ENCODE data around the gene RASAL2. TPM values are rescaled to one million over a fixed set of nuclear protein-coding genes. Genes with fewer than 3 reads are reported as not detected.

Gene RASAL2
- polyA plus RNA-seq, 1 experiment: 21.4 TPM

DNA sequence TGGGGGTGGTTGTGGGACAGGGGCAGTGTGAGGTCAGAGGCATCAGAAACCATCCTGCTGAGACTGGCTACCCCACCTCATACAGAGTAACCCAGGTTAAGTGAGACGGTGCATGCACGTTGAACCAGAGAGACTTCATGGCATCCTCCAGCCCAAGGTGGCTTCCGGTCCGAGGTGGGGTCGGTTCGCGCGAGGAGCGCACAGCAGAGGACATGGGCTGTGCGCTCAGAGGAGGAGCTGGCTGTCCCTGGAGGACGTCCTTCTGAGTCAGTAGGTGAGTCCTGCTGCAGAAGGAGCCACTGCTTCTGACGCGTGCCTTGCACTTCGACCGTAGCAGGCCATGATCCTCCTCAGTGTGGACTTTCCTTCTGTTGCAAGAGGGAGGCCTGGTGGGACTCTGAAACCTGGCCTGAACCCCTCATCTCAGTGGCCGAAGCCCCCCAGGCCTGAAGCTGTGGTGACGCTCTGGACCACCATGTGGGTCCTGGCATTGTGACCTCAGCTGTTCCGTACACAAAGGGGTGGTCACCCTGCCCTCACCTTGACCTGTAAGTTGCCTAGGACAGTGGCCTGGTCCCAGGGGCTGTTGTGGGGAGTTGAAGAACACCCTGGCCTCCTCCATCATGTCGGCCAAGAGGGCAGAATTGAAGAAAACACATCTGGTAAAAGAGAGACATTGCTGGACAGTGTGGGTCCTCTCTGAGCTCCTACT, 418.8 kb downstream of the RASAL2 start, which contains the start of gene TEX35:
Gene TEX35, plus strand, starts transcription at position 544 of the 712 bp plus-strand sequence. Its CDS starts 80 bp downstream, at position 624.
- DNase-seq (ENCODE audit: low read depth, low spot score): no peak
- TF ChIP-seq, protein P1, sequence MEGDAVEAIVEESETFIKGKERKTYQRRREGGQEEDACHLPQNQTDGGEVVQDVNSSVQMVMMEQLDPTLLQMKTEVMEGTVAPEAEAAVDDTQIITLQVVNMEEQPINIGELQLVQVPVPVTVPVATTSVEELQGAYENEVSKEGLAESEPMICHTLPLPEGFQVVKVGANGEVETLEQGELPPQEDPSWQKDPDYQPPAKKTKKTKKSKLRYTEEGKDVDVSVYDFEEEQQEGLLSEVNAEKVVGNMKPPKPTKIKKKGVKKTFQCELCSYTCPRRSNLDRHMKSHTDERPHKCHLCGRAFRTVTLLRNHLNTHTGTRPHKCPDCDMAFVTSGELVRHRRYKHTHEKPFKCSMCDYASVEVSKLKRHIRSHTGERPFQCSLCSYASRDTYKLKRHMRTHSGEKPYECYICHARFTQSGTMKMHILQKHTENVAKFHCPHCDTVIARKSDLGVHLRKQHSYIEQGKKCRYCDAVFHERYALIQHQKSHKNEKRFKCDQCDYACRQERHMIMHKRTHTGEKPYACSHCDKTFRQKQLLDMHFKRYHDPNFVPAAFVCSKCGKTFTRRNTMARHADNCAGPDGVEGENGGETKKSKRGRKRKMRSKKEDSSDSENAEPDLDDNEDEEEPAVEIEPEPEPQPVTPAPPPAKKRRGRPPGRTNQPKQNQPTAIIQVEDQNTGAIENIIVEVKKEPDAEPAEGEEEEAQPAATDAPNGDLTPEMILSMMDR (IDR thresholded peaks at IDR 0.05; ENCODE audit: low read depth, low read length): no peak
- POLR2A ChIA-PET: no interaction called here
- Histone ChIP-seq H3K9me3 (ENCODE audit: control insufficient read depth, insufficient read depth, low read length) (no peaks in the 10 kb centered on the region; the same call in 1 of the 2 replicates), H3K27ac (ENCODE audit: low read depth, low read length) (peak within 1 kb of the TSS; percentile 21), H3K4me3 (ENCODE audit: low read depth, low read length) (no peak within 1 kb of the TSS), H3K27me3 (ENCODE audit: control insufficient read depth, insufficient read depth, low read length) (no peaks in the 10 kb centered on the region)
- CTCF ChIA-PET: interaction anchor here (1.2 to 7.5 kb wide), 3 partner anchors 11 to 214 kb away, joined by 3 to 59 read pairs (median 5); no protein-coding TSS in a partner anchor

DNA sequence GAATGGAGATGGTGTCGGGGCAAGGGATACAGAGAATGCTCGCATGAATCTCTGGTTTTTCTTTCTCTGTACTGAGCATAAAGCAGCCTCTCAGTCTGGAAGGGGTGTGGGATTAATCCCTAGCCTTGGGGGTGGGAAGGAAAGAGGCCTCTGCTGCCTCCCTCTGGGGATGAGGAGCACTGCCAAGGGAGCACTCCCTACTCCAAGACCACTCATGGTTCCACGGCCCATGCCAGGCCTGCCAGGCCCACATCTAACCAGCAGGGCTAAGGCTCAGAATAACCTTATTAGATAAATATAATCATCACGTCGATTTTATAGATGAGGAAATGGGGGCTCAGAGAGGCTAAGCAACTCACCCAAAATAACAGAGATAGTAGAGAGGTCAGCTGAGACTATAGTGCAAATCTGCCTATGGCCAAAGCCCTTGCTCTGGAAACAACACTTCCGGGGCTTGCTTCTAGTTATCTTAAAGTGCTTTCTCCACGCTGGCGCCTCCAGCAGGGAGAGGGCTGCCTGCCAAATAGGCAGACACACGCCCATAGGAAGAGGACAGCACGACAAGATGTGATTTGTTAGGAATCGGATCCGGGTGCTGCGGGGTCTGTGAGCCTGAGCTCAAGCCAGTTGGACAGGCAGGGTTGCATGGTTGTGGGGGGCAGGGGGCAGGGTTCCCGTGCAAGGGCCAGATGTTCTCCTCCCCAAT, 419.5 kb downstream of the RASAL2 start:
- no peak for DNase-seq (ENCODE audit: low read depth, low spot score)
- peak overlapping the region; percentile 21 for H3K27ac ChIP-seq (ENCODE audit: low read depth, low read length)
- ChIA-PET CTCF (interaction anchor here (0.6 to 7.5 kb wide), 4 partner anchors 12 to 214 kb away, joined by 3 to 59 read pairs (median 4); no protein-coding TSS in a partner anchor), POLR2A (no interaction called here)
- no peaks in the 10 kb centered on the region; the same call in 1 of the 2 replicates for H3K9me3 ChIP-seq (ENCODE audit: control insufficient read depth, insufficient read depth, low read length)
- no peaks in the 10 kb centered on the region for H3K27me3 ChIP-seq (ENCODE audit: control insufficient read depth, insufficient read depth, low read length)
- no peak overlapping the region for H3K4me3 ChIP-seq (ENCODE audit: low read depth, low read length)
- TF ChIP-seq, protein P1 (IDR thresholded peaks at IDR 0.05; ENCODE audit: low read depth, low read length): peak; percentile 10; the same call in 1 of the 2 replicates

DNA sequence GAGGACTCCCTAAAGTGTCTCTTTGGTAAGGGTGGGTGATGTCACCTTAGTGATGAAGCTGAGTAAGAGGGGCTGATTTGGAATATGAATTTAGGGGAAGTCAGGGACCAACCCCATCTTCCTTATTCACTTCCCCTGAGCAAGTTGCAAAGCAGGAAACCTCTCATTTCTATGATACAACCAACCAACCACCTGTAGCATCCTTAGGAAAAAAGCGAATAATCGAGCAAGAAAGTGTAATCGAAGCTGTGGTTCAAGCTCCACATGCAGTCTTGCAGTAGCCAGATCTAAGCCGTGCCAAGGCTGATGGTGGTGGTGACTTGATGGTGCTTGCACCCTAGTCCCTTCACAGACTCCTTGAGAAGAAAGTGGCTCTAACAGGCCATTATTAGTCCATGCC, 422.2 kb downstream of the RASAL2 start:
- no peak overlapping the region for H3K4me3 ChIP-seq (ENCODE audit: low read depth, low read length)
- no peaks in the 10 kb centered on the region; the same call in 1 of the 2 replicates for H3K9me3 ChIP-seq (ENCODE audit: control insufficient read depth, insufficient read depth, low read length)
- POLR2A ChIA-PET: no interaction called here
- no peaks in the 10 kb centered on the region for H3K27me3 ChIP-seq (ENCODE audit: control insufficient read depth, insufficient read depth, low read length)
- no peak overlapping the region for H3K27ac ChIP-seq (ENCODE audit: low read depth, low read length)
- TF ChIP-seq, protein P1 (IDR thresholded peaks at IDR 0.05; ENCODE audit: low read depth, low read length): no peak
- DNase-seq (ENCODE audit: low read depth, low spot score): no peak
- CTCF ChIA-PET: interaction anchor here (0.7 to 7.5 kb wide), 2 partner anchors 15 to 487 kb away, joined by 3 to 59 read pairs; no protein-coding TSS in a partner anchor

DNA sequence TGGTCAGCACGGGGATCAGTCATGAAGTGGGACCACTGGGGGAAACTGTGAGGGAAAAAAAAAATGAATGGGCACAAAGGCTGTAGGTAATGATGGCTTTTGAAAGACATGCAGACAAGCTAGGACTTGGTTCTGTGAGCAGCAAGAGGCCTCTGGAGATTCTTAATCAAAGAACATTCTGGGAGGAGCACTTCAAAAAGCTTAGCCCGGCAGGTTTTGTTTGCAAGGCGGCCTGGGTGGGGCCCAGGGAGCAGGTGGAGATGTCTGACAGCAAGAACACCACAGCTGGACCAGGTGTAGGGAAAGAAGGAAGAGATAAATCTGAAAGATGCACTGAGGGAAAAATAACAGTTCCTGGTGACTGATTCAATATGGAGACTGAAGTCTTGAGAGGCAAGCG, 425.0 kb downstream of the RASAL2 start:
- no peak for DNase-seq (ENCODE audit: low read depth, low spot score)
- H3K27me3 ChIP-seq (ENCODE audit: control insufficient read depth, insufficient read depth, low read length): peaks cover 3% of the 10 kb centered on the region
- H3K9me3 ChIP-seq (ENCODE audit: control insufficient read depth, insufficient read depth, low read length): no peaks in the 10 kb centered on the region
- ChIA-PET POLR2A (interaction anchor here (0.6 kb wide), 1 partner anchor 11 kb away, joined by 3 read pairs; no protein-coding TSS in a partner anchor), CTCF (interaction anchor here (1.0 to 2.5 kb wide), 3 partner anchors 12 to 18 kb away, joined by 4 to 8 read pairs (median 5); no protein-coding TSS in a partner anchor)
- no peak overlapping the region for H3K27ac ChIP-seq (ENCODE audit: low read depth, low read length)
- H3K4me3 ChIP-seq (ENCODE audit: low read depth, low read length): no peak overlapping the region
- TF ChIP-seq, protein P1 (IDR thresholded peaks at IDR 0.05; ENCODE audit: low read depth, low read length): no peak

Data from AG04450 (cell line).